OCI-LY3 (cell line): ENCODE data around the gene ZFAND3.
A peak's percentile ranks its signal among the peaks of the same experiment; 100 is the strongest.

ENCODE experiments used
- H2AFZ ChIP-seq: fragments of 200-600, 300-600 bp; shearing (Covaris generic); 2 replicates; pipeline ENCODE4 v1.6.0; 2014; ENCODE audit warnings: antibody characterized with exemption, low read depth, low read length
- H3K27ac ChIP-seq: fragments of 200-600, 300-600 bp; sonication (generic); 2 replicates; pipeline ENCODE4 v1.5.1; 2014; ENCODE audit warnings: mild to moderate bottlenecking, low read length, moderate library complexity, mixed read lengths
- H3K27me3 ChIP-seq: fragments of 200-600, 300-600 bp; sonication (generic); 2 replicates; pipeline ENCODE4 v1.6.1; 2014; ENCODE audit warnings: low read depth, low read length, mixed read lengths
- H3K36me3 ChIP-seq: fragments of 200-600, 300-600 bp; sonication (generic); replicated peaks from 2 replicates; pipeline ENCODE3; 2014; ENCODE audit warnings: low read depth, low read length, mixed read lengths
- H3K4me1 ChIP-seq: fragments of 300-600, 200-600 bp; sonication (generic); 2 replicates; pipeline ENCODE4 v1.6.1; 2014; ENCODE audit warnings: low read length, mixed read lengths
- H3K4me2 ChIP-seq: fragments of 200-600, 300-600 bp; sonication (generic); 2 replicates; pipeline ENCODE4 v1.6.1; 2014; ENCODE audit warnings: low read length, mixed read lengths
- H3K4me3 ChIP-seq: fragments of 300-600, 200-600 bp; sonication (generic); 2 replicates; pipeline ENCODE4 v1.5.1; 2014; ENCODE audit warnings: antibody characterized with exemption, mild to moderate bottlenecking, low read length, moderate library complexity
- H3K79me2 ChIP-seq: fragments of 300-600, 200-600 bp; shearing (Covaris generic); 2 replicates; pipeline ENCODE4 v1.6.1; 2014; ENCODE audit warnings: mild to moderate bottlenecking, low read length, mixed read lengths
- H3K9ac ChIP-seq: fragments of 300-600, 200-600 bp; shearing (Covaris generic); 2 replicates; pipeline ENCODE4 v1.6.0; 2014; ENCODE audit warnings: mild to moderate bottlenecking, low read length, moderate library complexity
- H3K9me3 ChIP-seq: fragments of 200-600, 300-600 bp; shearing (Covaris generic); 2 replicates; pipeline ENCODE4 v1.6.1; 2014; ENCODE audit warnings: low read length, mixed read lengths; ENCODE audit not compliant: insufficient read depth
- H4K20me1 ChIP-seq: fragments of 200-600, 300-600 bp; sonication (generic); 2 replicates; pipeline ENCODE4 v1.6.1; 2016; ENCODE audit warnings: low read length, mixed read lengths; ENCODE audit not compliant: insufficient read depth
- EZH2phosphoT487 ChIP-seq: fragments of 200-600 bp; shearing (Covaris generic); IDR thresholded peaks from 2 replicates; pipeline ENCODE4 v1.6.1; 2018; ENCODE audit warnings: antibody characterized with exemption, mixed run types, low read depth
- TF ChIP-seq, protein P1 (sequence below): fragments of 200-600, 300-600 bp; sonication (generic); IDR thresholded peaks from 2 replicates; pipeline ENCODE4 v1.5.1; 2014; ENCODE audit warnings: antibody characterized with exemption, low read length, low read depth

The ZFAND3 gene

DNA sequence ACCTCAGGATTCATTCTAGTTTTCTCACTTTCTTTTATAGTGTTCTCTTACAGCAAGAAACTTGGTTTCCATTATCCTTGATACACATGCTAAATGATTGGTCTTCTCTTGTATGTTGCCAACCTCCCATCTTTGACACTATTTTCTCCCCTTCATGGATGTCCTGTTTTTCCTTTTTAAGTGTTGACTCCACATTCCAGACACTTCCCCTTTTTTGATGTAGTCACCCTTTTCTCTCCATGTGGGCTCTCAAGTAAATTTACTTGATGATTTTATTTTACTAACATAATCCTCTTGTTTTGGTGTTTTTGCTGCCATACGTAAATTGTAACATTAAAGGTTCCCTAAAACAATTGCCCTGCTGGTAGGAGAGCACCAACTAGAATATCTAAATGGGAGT lies 148.1 kb downstream of the ZFAND3 start:
- Histone ChIP-seq H3K9ac (no peak overlapping the region), H3K27ac (no peak overlapping the region), H3K4me2 (peak overlapping the region; percentile 53), H3K4me3 (no peak overlapping the region), H3K36me3 (peaks cover 11% of the 10 kb centered on the region), H3K27me3 (no peaks in the 10 kb centered on the region), H2AFZ (no peak overlapping the region), H4K20me1 (peaks cover 31% of the 10 kb centered on the region; the same call in 1 of the 2 replicates), H3K9me3 (no peaks in the 10 kb centered on the region), H3K79me2 (peaks cover 34% of the 10 kb centered on the region; the same call in 1 of the 2 replicates), H3K4me1 (peaks cover 37% of the 10 kb centered on the region)
- no peak for TF ChIP-seq EZH2phosphoT487
- TF ChIP-seq, protein P1, sequence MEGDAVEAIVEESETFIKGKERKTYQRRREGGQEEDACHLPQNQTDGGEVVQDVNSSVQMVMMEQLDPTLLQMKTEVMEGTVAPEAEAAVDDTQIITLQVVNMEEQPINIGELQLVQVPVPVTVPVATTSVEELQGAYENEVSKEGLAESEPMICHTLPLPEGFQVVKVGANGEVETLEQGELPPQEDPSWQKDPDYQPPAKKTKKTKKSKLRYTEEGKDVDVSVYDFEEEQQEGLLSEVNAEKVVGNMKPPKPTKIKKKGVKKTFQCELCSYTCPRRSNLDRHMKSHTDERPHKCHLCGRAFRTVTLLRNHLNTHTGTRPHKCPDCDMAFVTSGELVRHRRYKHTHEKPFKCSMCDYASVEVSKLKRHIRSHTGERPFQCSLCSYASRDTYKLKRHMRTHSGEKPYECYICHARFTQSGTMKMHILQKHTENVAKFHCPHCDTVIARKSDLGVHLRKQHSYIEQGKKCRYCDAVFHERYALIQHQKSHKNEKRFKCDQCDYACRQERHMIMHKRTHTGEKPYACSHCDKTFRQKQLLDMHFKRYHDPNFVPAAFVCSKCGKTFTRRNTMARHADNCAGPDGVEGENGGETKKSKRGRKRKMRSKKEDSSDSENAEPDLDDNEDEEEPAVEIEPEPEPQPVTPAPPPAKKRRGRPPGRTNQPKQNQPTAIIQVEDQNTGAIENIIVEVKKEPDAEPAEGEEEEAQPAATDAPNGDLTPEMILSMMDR: no peak

DNA sequence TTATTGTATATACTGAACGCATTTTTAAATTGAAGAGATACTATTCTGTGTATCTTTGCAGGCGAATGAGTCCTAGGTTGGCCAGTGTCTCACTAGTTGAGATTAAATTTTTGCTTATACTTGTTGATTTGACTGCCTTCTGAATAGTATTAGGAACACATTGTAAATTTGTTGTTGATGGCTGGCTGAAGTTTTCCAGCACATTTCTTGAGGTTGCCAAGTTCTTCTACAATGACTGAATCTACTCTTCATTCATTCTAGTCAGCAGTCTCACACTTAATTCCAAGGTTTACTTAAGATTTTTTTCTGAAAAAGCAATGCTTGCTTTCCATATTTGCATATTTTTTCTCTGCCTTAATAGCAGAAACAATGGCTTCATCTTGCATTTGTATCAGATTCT lies 151.7 kb downstream of the ZFAND3 start:
- TF ChIP-seq, protein P1: no peak
- TF ChIP-seq EZH2phosphoT487: no peak
- Histone ChIP-seq H3K4me2 (no peak overlapping the region), H3K36me3 (peaks cover 24% of the 10 kb centered on the region), H3K4me3 (no peak overlapping the region), H4K20me1 (peaks cover 20% of the 10 kb centered on the region; the same call in 1 of the 2 replicates), H2AFZ (no peak overlapping the region), H3K79me2 (peaks cover 40% of the 10 kb centered on the region; the same call in 1 of the 2 replicates), H3K4me1 (peaks cover 27% of the 10 kb centered on the region), H3K9ac (no peak overlapping the region), H3K27ac (no peak overlapping the region), H3K27me3 (no peaks in the 10 kb centered on the region), H3K9me3 (peaks cover 16% of the 10 kb centered on the region; the same call in 1 of the 2 replicates)

DNA sequence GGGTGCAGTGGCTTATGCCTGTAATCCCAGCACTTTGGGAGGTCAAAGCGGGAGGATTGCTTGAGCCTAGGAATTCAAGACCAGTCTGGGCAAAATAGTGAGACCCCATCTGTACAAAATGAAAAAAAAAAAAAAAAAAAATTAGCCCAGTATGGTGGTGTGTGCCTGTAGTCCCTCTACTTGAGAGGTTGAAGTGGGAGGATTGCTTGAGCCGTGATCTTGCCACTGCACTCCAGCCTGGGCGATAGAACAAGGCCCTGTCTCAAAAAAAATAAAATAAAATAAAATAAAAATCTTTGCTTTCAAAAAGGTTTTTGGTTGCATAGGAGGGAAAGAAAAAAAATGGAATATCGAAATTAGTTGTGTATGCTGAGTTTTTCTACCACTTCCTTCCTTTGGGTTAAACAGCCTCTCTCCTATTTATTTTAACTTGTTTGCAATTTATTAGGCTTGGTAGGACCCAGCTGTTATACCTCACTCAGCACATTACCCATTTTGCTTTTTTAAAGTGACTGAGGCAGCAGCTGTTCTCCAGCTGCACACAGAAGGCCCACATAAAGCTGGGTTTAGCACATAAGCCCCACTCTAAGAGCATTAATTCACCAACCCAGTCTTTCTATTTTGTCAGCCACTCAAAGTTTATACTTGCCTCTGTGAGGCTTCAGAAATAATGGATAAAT lies 152.3 kb downstream of the ZFAND3 start:
- Histone ChIP-seq H3K27ac (no peak overlapping the region), H3K27me3 (no peaks in the 10 kb centered on the region), H3K4me3 (no peak overlapping the region), H3K4me1 (peaks cover 21% of the 10 kb centered on the region), H3K79me2 (peaks cover 37% of the 10 kb centered on the region; the same call in 1 of the 2 replicates), H3K9me3 (peaks cover 16% of the 10 kb centered on the region; the same call in 1 of the 2 replicates), H3K36me3 (peaks cover 20% of the 10 kb centered on the region), H2AFZ (no peak overlapping the region), H3K9ac (no peak overlapping the region), H3K4me2 (no peak overlapping the region), H4K20me1 (peaks cover 16% of the 10 kb centered on the region; the same call in 1 of the 2 replicates)
- TF ChIP-seq EZH2phosphoT487: no peak
- TF ChIP-seq, protein P1: no peak

DNA sequence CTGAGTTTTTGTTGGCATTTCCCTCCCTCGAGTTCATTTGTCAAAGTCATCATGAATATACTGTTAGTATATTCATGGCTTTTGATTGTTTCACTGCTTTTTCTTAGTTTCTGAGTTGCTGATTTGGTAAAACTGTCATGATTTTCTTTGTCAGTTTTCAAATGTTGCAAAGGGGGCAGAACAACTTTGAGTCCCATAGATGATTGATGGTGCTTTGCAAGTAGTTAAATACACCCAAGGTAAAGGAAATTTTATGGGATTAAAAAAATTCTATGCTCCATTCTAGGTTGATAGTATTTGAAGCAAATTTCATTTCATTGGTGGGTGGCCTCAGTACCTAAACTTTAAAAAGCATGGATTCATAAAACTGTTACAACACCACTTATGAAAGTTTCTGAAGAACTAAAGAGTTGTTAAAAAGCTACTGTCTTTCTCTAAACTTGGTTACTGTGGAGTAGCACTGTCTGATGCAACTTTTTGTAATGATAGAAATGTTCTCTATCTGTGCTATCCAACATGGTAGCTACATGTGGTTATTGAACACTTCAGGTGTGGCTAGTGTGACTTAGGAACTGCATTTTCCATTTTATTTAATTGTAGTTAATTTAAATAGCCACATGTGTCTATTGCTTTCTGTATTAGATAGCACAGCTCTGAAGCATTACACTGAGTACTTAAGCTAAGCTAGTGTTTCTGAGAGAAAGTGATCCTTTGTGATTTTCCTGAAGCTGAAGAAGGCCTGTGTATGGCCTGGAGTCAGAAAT lies 153.6 kb downstream of the ZFAND3 start:
- no peak overlapping the region for H3K9ac ChIP-seq
- H3K27ac ChIP-seq: no peak overlapping the region
- H3K36me3 ChIP-seq: peaks cover 15% of the 10 kb centered on the region
- no peak for TF ChIP-seq EZH2phosphoT487
- TF ChIP-seq, protein P1: no peak
- no peak overlapping the region for H3K4me2 ChIP-seq
- H3K27me3 ChIP-seq: no peaks in the 10 kb centered on the region
- peaks cover 11% of the 10 kb centered on the region; the same call in 1 of the 2 replicates for H4K20me1 ChIP-seq
- peaks cover 16% of the 10 kb centered on the region; the same call in 1 of the 2 replicates for H3K9me3 ChIP-seq
- peaks cover 13% of the 10 kb centered on the region for H3K4me1 ChIP-seq
- H3K4me3 ChIP-seq: no peak overlapping the region
- peaks cover 29% of the 10 kb centered on the region for H3K79me2 ChIP-seq
- no peak overlapping the region for H2AFZ ChIP-seq
